Stimulated activated CD8-positive, alpha-beta memory T cell treated with anti-CD3 and anti-CD28 coated beads, Interleukin-12 subunit alpha, Interleukin-12 subunit beta, amount 100 ng/mL, for 4 hours (primary cell): Measurements from ENCODE around the gene FKRP.
"Not testable (repeated sequence)": the region's sequence is repeated elsewhere in the genome, so short reads cannot be mapped to it uniquely, and the experiment has no call there.

Source experiments
- DNase-seq: peaks from one replicate; pipeline ENCODE4 v3.0.0-alpha.2; 2020; ENCODE audit warnings: low read depth

Gene FKRP

GRCh38 chr19:46759817-46760333, 14.0 kb downstream of the FKRP start:
- DNase-seq, result no peak

GRCh38 chr19:46760363-46760762, 14.5 kb downstream of the FKRP start:
- DNase-seq, result no peak

DNA sequence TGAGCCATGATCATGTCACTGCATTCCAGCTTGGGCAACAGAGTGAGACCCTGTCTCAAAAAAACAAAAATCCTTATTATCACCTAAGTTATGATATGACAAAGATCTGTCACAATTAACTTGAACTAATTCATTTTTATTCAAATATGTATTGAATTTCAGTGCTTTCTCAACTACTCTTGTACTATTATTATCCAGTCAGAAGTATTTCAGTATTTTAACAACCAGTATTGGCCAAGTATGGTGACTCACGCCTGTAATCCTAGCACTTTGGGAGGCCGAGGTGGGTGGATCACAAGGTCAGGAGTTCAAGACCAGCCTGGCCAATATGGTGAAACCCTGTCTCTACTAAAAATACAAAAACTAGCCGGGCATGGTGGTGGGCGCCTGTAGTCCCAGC, 15.0 kb downstream of the FKRP start:
- not testable (repeated sequence) for DNase-seq

DNA sequence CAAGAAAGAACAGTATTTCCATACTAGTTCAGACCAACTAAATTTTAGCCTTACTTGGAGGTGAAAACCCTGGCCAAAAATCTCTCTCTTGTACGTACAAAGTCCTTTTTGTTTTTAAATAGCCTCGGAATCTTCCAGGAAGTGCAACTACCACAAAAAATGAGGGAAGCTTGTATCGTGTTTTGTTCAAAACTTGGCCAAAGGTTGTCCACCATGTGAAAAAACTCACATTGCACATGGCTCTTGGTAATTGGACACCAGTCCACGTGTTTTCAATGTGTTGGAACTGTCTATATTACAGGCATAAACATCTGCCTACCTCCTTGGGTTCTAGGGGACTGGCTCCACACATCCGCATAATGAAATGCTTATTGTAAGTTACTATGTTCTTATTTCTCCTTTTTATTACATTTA, 15.6 kb downstream of the FKRP start:
- no peak for DNase-seq

DNA sequence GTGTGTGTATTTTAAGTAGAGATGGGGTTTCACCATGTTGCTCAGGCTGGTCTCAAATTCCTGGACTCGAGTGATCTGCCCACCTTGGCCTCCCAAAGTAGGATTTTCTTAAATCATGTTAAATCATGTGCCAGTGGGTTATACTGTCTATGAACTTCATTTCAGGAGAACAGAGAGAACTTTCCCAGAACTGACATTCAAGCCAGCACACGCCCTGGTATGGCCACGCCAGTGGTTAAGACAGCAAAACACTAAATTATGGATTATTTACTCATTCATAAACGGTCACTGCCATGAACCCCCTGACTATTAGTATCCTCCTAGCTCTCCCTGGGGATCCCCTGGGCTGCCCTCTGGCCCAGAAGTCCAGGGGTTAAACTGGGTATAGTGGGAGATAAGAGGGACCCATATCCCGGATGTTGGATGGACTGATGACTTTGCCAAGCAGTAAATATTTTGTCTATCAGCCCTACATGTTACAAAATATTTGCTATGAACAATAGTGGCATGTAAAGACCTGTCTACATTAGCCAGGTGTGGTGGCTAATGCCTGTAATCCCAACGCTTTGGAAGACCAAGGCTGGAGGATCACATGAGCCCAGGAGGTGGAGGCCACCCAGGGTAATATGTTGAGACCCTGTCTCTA, 16.5 kb downstream of the FKRP start:
- DNase-seq, result no peak

- no peak for DNase-seq
Measured at GRCh38 chr19:46764817-46765291, 19.0 kb downstream of the FKRP start.

GRCh38 chr19:46766569-46767317, 20.9 kb downstream of the FKRP start:
- no peak for DNase-seq

DNA sequence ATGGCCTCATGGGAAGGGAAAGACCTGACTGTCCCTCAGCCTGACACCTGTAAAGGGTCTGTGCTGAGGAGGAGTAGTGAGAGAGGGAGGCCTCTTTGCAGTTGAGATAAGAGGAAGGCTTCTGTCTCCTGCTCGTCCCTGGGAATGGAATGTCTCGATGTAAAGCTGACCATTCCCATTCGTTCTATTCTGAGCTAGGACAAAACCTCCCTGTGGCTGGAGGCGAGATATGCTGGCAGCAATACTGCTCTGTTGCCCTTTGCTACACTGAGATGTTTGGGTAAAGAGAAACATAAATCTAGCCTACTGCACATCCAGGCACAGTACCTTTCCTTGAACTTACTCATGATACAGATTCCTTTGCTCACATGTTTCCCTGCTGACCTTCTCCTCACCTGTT, 22.9 kb downstream of the FKRP start:
- DNase-seq, result not testable (repeated sequence)

DNA sequence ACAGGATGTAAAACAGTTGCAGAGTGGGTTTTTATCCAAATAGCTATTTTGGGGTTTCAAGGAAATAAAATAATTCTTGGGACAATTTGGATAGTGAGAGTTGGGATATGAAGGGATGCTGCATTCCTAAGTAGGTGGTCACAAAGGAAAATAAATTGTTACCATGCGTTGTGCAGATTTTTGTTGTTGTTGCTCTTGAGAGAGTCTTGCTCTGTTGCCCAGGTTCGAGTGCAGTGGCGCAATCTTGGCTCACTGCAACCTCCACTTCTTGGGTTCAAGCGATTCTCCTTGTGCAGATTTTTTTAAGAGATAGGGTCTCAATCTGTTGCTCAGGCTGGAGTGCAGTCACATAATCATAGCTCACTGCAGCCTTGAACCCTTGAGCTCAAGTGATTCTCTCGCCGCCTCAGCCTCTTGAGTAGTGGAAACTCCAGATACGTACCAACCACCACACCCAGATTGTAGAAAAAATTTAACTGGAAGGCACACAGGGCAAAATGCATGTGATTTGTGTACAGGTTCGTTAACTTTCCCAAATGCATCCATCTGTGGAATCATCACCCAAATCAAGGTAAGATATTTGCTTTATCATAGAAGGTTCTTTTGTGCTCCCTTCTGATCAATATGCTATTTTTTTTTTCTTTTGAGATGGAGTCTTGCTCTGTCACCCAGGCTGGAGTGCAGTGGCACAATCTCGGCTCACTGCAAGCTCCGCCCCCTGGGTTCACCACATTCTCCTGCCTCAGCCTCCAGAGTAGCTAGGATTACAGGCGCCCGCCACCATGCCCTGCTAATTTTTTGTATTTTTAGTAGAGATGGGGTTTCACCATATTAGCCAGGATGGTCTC, 26.5 kb downstream of the FKRP start:
- no peak for DNase-seq

GRCh38 chr19:46773018-46773399, 27.2 kb downstream of the FKRP start:
- DNase-seq, result no peak

DNA sequence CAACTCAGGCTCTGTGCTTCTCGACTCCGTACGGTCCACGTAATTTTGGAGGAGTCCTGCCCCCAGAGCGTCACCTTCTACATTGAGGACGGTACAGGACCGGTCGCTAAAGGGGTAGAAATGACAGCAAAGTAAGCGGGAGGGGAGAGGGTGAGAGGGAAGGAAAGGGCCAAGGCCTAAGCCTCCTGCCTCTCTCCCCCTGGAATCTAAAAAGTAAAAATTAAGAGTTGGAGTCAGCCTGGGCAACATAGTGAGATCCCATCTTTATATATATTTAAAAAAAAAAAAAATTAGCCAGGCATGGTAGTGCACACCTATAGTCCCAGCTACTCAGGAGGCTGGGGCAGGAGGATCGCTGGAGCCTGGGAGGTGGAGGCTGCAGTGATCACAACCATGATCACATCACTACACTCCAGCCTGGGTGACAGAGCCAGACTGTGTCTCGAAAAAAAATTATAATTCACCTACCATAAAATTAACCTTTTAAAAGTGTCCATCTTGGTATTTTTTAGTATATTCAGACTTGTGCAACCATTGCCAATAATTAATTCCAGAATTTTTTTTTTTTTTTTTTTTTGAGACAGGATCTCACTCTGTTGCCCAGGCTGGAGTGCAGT, 29.9 kb downstream of the FKRP start:
- DNase-seq, result no peak

GRCh38 chr19:46776927-46777911, 31.4 kb downstream of the FKRP start:
- DNase-seq, result no peak

DNA sequence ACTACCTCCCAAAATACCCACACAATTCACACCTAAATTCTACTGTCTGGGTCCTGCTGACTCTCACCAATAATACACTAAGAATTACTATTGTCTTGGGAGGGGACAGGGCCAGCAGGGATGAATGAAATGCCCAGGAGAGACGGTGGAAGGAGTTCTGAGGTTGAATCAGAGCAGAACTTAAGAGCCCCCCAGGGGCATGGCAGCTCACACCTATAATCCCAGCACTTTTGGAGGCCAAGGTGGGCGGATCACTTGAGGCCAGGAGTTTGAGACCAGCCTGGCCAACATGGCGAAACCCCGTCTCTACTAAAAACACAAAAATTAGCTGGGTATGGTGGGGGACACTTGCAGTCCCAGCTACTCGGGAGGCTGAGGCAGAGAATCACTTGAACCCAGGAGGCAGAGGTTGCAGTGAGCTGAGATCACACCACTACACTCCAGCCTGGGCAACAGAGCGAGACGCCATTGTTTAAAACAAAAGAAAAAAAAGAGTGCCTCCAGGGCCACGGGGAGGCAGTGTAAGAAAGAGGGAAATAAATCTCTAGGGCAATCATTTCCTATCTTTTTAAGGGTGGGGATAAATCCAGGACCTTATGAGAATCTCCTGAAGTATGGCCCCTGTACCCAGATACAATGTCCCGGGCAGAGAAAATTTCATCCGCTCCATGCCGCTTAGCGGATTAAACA, 32.2 kb downstream of the FKRP start:
- not testable (repeated sequence) for DNase-seq

- no peak for DNase-seq
Measured at GRCh38 chr19:46782355-46783019, 36.6 kb downstream of the FKRP start.

- DNase-seq, result no peak
Measured at GRCh38 chr19:46783670-46784069, 37.8 kb downstream of the FKRP start.

- DNase-seq, result peak; percentile 41
Measured at GRCh38 chr19:46784262-46785053, 38.6 kb downstream of the FKRP start.

GRCh38 chr19:46785054-46785979, 39.5 kb downstream of the FKRP start:
- no peak for DNase-seq

DNA sequence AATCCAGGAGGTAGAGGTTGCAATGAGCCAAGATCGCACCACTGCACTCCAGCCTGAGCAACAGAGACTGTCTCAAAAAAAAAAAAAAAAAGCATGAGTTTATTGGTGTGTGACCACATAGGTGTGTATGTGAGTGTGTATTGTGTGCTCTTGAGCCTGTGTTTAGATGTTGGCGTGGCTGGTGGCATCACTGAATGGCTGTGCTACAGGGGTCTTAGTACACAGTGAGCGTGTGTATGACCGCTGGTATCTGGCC, 40.1 kb downstream of the FKRP start:
- DNase-seq, result no peak
